SH-SY5Y (cell line): ENCODE data around the gene APLF.

ENCODE experiments used
- GATA2 ChIP-seq: IDR thresholded peaks from 2 replicates; pipeline ENCODE4 v1.6.1; 2011; ENCODE audit warnings: mild to moderate bottlenecking, low read depth, low read length
- GATA3 ChIP-seq: IDR thresholded peaks from 2 replicates; pipeline ENCODE4 v1.6.1; 2011; ENCODE audit warnings: low read depth, mild to moderate bottlenecking, low read length, moderate library complexity

DNA sequence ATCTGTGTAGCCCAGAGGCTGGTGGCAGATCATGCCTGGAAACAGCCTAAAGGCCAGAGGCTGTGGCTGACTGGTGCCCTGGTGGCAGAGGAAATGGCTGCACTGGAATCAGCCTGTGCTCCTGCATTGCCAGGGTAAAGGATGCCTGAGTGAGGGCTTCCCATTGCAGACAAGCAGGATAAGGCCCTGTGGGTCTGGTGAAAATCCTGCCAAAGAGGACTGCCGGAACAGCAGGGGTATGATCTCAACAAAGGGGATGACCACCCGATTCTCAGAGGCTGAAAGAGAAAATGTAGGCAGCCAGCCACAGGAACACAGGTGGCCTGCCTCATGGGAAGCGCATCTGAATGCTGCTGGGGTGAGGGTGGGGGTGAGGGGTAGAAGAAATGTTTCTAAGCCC, 48.5 kb upstream of the APLF start:
- TF ChIP-seq GATA2 (no peak), GATA3 (no peak)
